KMS-11 (cell line): ENCODE measurements around the gene MINDY1.

Source experiments
- H2AFZ ChIP-seq: fragments of 200-600 bp; sonication (generic); 2 replicates; pipeline ENCODE4 v1.6.1; 2016; ENCODE audit warnings: antibody characterized with exemption, mixed run types, low read depth
- H3K27ac ChIP-seq: fragments of 200-600 bp; sonication (generic); 2 replicates; pipeline ENCODE4 v1.6.1; 2016; ENCODE audit warnings: mild to moderate bottlenecking, mixed run types
- H3K27me3 ChIP-seq: fragments of 200-600 bp; sonication (generic); 2 replicates; pipeline ENCODE4 v1.6.1; 2017; ENCODE audit warnings: mild to moderate bottlenecking, low read depth, mixed run types, moderate library complexity; ENCODE audit not compliant: insufficient read depth
- H3K36me3 ChIP-seq: fragments of 200-600 bp; sonication (generic); 2 replicates; pipeline ENCODE4 v1.6.1; 2017; ENCODE audit warnings: mild to moderate bottlenecking, mixed run types; ENCODE audit not compliant: insufficient read depth
- H3K4me1 ChIP-seq: fragments of 200-600 bp; sonication (generic); 2 replicates; pipeline ENCODE4 v1.6.1; 2016; ENCODE audit warnings: mild to moderate bottlenecking, low read depth, mixed run types; ENCODE audit not compliant: poor library complexity, severe bottlenecking
- H3K4me2 ChIP-seq: fragments of 200-600 bp; sonication (generic); 2 replicates; pipeline ENCODE4 v1.7.0; 2016; ENCODE audit warnings: mild to moderate bottlenecking, mixed run types
- H3K4me3 ChIP-seq: fragments of 200-600 bp; sonication (generic); IDR thresholded peaks from 2 replicates; pipeline ENCODE4 v1.6.1; 2017; ENCODE audit warnings: low read depth, low read length, mixed read lengths; ENCODE audit not compliant: insufficient read depth
- H3K79me2 ChIP-seq: fragments of 200-600 bp; sonication (generic); 2 replicates; pipeline ENCODE4 v1.6.1; 2016; ENCODE audit warnings: low read depth, mixed run types; ENCODE audit not compliant: insufficient read depth
- H3K9ac ChIP-seq: fragments of 200-600 bp; sonication (generic); 2 replicates; pipeline ENCODE4 v1.6.1; 2016; ENCODE audit warnings: mild to moderate bottlenecking, mixed run types
- H4K20me1 ChIP-seq: fragments of 200-600 bp; sonication (generic); 2 replicates; pipeline ENCODE4 v1.6.1; 2016; ENCODE audit warnings: mild to moderate bottlenecking, mixed run types; ENCODE audit not compliant: insufficient read depth
- TF ChIP-seq, protein P1 (sequence below): fragments of 200-600 bp; sonication (generic); conservative IDR thresholded peaks from 2 replicates; pipeline ENCODE4 v1.6.1; 2017; ENCODE audit warnings: low read depth, mild to moderate bottlenecking, antibody characterized with exemption, low read length, moderate library complexity, mixed read lengths

MINDY1 gene

DNA sequence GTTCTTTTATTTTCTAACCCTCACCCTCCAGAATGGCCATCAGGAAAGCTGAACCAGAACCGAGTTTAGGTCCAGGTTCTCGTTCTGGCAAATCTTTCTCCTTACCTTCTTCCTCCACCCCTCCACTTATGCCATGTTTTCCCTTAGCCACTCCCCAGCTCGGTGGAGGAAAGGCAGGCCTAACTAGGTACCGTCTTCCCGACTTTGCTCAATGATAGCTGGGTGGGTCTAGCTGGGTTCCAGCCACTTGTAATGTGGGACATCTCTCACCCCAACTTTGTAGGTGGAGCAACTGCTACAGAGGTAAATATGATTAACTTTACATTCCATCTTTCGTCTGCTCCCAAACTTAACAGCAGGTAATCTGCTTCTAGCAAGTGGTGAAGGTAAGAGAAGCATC is 30.3 kb upstream of the MINDY1 start:
- Histone ChIP-seq H3K4me1 (no peaks in the 10 kb centered on the region), H3K36me3 (no peaks in the 10 kb centered on the region), H3K79me2 (no peaks in the 10 kb centered on the region), H3K4me3 (no peak overlapping the region), H3K4me2 (no peak overlapping the region), H4K20me1 (no peaks in the 10 kb centered on the region), H2AFZ (no peak overlapping the region), H3K27ac (no peak overlapping the region), H3K9ac (no peak overlapping the region), H3K27me3 (no peaks in the 10 kb centered on the region)
- TF ChIP-seq, protein P1, sequence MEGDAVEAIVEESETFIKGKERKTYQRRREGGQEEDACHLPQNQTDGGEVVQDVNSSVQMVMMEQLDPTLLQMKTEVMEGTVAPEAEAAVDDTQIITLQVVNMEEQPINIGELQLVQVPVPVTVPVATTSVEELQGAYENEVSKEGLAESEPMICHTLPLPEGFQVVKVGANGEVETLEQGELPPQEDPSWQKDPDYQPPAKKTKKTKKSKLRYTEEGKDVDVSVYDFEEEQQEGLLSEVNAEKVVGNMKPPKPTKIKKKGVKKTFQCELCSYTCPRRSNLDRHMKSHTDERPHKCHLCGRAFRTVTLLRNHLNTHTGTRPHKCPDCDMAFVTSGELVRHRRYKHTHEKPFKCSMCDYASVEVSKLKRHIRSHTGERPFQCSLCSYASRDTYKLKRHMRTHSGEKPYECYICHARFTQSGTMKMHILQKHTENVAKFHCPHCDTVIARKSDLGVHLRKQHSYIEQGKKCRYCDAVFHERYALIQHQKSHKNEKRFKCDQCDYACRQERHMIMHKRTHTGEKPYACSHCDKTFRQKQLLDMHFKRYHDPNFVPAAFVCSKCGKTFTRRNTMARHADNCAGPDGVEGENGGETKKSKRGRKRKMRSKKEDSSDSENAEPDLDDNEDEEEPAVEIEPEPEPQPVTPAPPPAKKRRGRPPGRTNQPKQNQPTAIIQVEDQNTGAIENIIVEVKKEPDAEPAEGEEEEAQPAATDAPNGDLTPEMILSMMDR = no peak

GRCh38 chr1:151036356-151036755 is 29.7 kb upstream of the MINDY1 start, which contains the start of gene BNIPL:
Gene BNIPL, plus strand, starts transcription at chr1:151036586. Its CDS starts 140 bp downstream, at chr1:151036726.
- H2AFZ ChIP-seq = no peak within 1 kb of the TSS
- no peaks in the 10 kb centered on the region for H4K20me1 ChIP-seq
- H3K79me2 ChIP-seq = no peaks in the 10 kb centered on the region
- H3K4me2 ChIP-seq = no peak within 1 kb of the TSS
- TF ChIP-seq, protein P1 = no peak
- H3K4me3 ChIP-seq = no peak within 1 kb of the TSS
- H3K27me3 ChIP-seq = no peaks in the 10 kb centered on the region
- no peak within 1 kb of the TSS for H3K9ac ChIP-seq
- no peaks in the 10 kb centered on the region for H3K4me1 ChIP-seq
- no peaks in the 10 kb centered on the region for H3K36me3 ChIP-seq
- H3K27ac ChIP-seq = no peak within 1 kb of the TSS

GRCh38 chr1:151035167-151035566 is 28.5 kb upstream of the MINDY1 start:
- no peak overlapping the region for H2AFZ ChIP-seq
- H3K79me2 ChIP-seq = no peaks in the 10 kb centered on the region
- H3K36me3 ChIP-seq = no peaks in the 10 kb centered on the region
- no peaks in the 10 kb centered on the region for H4K20me1 ChIP-seq
- TF ChIP-seq, protein P1 = no peak
- H3K4me3 ChIP-seq = no peak overlapping the region
- no peak overlapping the region for H3K27ac ChIP-seq
- H3K9ac ChIP-seq = no peak overlapping the region
- no peaks in the 10 kb centered on the region for H3K27me3 ChIP-seq
- no peak overlapping the region for H3K4me2 ChIP-seq
- H3K4me1 ChIP-seq = no peaks in the 10 kb centered on the region

- no peaks in the 10 kb centered on the region for H3K4me1 ChIP-seq
- TF ChIP-seq, protein P1 = no peak
- no peak overlapping the region for H2AFZ ChIP-seq
- no peaks in the 10 kb centered on the region for H3K36me3 ChIP-seq
- H3K9ac ChIP-seq = no peak overlapping the region
- H3K27ac ChIP-seq = no peak overlapping the region
- H4K20me1 ChIP-seq = no peaks in the 10 kb centered on the region
- H3K4me2 ChIP-seq = no peak overlapping the region
- H3K79me2 ChIP-seq = no peaks in the 10 kb centered on the region
- no peaks in the 10 kb centered on the region for H3K27me3 ChIP-seq
- no peak overlapping the region for H3K4me3 ChIP-seq
These were observed 25.5 kb upstream of the MINDY1 start for GRCh38 chr1:151032164-151032563.
